GM18519 (cell line): ENCODE data around the gene IL18BP.

Experiments
- ATAC-seq: cut with Tn5 transposase; IDR thresholded peaks from one replicate; pipeline ENCODE4 v1.9.1; 2021; ENCODE audit warnings: mild to moderate bottlenecking, moderate library complexity; ENCODE audit not compliant: unreplicated experiment, low FRiP score

The IL18BP gene

DNA sequence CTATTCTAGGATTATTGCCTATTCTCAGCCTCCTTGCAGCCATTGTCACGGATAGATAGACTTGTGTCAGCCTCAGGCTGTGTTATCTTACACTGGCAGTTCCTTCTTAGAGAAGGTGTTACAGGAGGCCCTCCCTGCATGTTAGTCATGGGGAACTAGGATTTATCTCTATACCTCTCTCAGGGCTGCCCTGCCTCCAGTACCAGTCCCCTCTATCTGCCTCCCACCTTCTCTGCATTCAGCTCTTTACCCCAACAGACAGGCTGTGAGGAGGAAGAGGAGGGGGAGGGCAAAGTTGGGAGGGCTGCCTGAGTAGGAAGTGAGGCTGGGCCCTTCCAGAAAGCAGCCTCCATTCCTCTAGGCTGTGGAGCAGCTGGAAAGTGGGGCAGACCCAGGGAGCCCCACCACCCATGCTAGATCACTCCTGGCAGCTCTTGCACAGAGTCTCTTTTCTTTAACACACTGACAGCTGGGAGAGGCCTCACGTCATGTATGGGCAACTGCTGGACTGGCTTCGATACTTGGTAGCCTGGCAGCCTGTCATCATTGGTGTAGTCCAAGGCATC is 2.9 kb upstream of the IL18BP start:
- no peak for ATAC-seq

- ATAC-seq = no peak
Measured at GRCh38 chr11:71996517-71996916, 2.2 kb upstream of the IL18BP start.

GRCh38 chr11:71996946-71997345 is 1.8 kb upstream of the IL18BP start:
- ATAC-seq = no peak

GRCh38 chr11:71997594-71997993 is 1.1 kb upstream of the IL18BP start:
- no peak for ATAC-seq

- no peak for ATAC-seq
Measured at GRCh38 chr11:71998061-71998460, 648 bp upstream of the IL18BP start.

DNA sequence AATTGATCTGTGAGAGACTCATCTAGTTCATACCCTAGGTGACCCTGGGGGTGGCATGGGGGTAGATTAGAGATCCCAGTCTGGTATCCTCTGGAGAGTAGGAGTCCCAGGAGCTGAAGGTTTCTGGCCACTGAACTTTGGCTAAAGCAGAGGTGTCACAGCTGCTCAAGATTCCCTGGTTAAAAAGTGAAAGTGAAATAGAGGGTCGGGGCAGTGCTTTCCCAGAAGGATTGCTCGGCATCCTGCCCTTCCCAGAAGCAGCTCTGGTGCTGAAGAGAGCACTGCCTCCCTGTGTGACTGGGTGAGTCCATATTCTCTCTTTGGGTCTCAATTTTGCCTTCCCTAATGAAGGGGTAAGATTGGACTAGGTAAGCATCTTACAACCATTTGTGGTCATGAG is 653 bp downstream of the IL18BP start:
- no peak for ATAC-seq

GRCh38 chr11:71999798-72000197 is 1.1 kb downstream of the IL18BP start:
- ATAC-seq = no peak

DNA sequence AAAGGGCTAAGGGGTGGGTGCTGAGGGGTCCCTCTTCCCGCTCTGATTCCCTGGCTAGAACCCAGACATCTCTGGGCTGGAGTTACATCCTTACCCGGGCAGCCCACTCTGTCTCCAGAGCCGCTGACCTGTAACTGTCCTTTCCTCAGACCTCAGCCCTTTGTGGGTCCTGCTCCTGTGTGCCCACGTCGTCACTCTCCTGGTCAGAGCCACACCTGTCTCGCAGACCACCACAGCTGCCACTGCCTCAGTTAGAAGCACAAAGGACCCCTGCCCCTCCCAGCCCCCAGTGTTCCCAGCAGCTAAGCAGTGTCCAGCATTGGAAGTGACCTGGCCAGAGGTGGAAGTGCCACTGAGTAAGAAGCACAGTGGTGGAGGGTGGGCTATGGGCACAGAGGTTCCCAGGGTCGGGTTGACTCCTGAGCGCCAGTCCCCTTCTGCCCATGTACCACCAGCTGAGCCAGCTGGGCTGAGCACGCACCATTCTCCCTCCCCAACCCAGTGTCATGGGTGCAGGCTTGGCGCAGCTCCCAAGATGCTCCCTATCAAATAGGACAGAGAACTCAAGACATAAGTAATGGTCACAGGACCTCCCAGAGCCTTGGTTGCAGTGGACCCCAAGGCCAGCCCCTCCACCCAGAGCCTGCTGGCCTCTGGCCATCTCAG is 1.6 kb downstream of the IL18BP start:
- ATAC-seq = no peak

DNA sequence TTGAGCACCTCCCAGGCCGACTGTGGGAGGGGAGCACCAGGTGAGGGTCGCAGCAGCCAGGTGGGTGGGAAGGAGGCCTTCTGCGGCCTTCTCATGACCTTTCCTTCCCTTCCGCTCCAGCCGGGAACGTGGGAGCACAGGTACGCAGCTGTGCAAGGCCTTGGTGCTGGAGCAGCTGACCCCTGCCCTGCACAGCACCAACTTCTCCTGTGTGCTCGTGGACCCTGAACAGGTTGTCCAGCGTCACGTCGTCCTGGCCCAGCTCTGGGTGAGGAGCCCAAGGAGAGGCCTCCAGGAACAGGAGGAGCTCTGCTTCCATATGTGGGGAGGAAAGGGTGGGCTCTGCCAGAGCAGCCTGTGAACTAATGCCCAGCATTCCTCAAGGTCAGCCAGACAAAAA is 2.6 kb downstream of the IL18BP start:
- ATAC-seq = no peak

GRCh38 chr11:72001834-72002591 is 3.3 kb downstream of the IL18BP start:
- no peak for ATAC-seq

- ATAC-seq = no peak
Measured at GRCh38 chr11:72002841-72003775, 4.4 kb downstream of the IL18BP start.

- ATAC-seq = no peak
Measured at GRCh38 chr11:72003776-72004171, 5.1 kb downstream of the IL18BP start.

DNA sequence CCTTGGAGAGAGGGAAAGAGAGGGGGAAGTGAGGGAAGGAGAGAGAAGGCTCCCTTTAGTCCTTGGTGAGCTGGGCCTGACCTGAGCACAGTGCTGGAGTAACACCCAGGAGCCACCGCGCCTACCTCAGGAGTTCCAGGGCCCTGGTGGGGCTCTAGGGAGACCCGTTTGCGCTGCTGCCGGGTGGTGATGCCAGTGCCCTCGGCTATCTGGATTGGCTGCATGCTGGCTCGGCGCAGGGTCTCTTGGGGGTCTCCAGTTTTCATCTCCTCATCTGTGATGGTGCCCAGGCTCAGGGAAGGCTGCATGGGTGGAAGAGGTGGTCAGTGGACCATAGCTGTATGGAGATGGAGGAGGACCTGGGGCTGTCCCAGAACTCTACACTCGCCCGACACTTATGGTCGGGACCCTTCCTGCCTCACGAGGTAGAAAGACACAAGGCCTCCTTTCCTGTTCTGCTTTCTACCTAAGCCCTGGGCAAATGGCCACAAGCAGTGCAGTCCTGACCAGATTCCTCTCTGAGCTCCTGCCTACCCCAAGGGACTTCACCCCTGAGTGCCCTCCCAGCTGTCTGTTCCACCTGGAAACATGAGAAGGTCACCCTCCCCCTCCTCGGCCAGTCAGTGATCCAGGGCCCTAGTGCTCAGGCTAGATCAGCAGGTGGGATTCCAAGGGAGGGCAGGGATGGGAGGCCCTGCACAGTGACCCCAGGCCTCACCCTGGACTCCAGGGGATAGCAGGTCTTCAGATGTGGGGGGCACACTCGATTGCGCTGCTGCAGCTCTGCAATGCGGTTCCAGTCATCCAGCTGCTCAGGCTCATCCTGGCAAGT is 6.0 kb downstream of the IL18BP start:
- ATAC-seq = no peak

DNA sequence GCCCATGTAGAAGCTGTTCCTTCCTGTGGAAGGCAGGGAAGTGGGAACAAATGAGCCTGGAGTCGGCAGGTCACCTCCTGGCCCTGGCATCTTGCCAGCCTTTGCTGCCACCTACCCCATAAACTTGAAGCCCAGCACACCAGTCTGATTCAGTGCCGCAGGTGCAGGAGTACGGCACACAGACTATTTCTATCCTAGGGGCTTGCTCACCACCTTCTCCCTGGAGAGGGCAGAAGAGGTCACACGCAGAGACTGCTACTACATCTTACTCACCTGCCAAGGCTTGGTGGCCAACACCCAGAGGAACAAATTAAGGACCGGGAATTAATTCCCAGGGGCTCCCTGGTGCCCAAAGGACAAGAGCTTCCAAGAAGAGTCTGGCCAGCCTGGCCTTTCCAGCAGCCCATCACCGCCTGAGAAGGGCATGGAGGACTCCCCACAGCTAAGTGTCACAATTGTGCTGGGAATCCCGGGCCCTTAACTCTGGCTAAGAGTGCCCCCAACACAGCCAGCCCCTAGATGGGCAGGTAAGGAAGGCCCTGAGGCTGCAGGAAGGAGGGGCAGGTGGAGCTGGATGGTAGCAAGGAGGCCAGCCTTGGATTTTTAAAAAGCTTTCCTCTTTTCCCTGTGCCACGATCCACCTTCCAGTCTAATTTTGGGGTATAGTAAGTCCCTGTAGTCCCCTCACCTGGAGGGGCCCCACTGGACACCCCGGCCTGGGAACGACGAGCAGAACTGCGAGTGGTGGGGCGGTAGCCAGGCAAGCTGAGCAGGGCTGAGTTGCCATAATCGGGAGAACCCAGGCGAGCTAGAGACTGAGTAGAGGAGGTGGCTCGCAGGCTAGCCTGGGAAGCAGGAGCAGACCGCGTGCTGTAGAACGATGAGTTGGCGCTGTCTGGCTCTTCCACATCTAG is 6.9 kb downstream of the IL18BP start:
- no peak for ATAC-seq

- no peak for ATAC-seq
Measured at GRCh38 chr11:72006309-72007088, 7.8 kb downstream of the IL18BP start.

GRCh38 chr11:72007089-72007476 is 8.4 kb downstream of the IL18BP start:
- no peak for ATAC-seq

DNA sequence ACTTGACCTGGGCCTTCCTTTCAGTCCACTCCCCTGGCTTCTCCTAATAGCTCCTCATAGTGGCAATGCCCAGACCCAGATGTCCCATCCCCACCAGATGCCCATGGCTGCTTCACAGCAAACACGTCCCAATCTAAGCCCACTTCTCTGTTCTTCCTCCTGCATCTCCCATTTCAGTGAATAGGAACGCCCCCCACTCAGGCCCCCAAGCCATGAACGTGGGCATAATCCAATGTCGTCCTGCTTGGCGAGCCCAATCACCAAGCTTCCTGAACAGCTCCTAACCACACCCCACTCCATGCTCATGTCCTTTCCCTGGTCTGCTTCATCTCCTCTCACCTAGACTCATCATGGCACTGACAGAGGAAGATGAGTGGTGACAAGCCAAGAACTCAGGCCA is 8.9 kb downstream of the IL18BP start:
- ATAC-seq = no peak

- no peak for ATAC-seq
Measured at GRCh38 chr11:72008728-72009127, 10.0 kb downstream of the IL18BP start.
